Measurements from ENCODE around the gene DDIT3.
"Not testable (repeated sequence)": the region's sequence is repeated elsewhere in the genome, so short reads cannot be mapped to it uniquely, and the experiment has no call there.

Gene DDIT3

DNA sequence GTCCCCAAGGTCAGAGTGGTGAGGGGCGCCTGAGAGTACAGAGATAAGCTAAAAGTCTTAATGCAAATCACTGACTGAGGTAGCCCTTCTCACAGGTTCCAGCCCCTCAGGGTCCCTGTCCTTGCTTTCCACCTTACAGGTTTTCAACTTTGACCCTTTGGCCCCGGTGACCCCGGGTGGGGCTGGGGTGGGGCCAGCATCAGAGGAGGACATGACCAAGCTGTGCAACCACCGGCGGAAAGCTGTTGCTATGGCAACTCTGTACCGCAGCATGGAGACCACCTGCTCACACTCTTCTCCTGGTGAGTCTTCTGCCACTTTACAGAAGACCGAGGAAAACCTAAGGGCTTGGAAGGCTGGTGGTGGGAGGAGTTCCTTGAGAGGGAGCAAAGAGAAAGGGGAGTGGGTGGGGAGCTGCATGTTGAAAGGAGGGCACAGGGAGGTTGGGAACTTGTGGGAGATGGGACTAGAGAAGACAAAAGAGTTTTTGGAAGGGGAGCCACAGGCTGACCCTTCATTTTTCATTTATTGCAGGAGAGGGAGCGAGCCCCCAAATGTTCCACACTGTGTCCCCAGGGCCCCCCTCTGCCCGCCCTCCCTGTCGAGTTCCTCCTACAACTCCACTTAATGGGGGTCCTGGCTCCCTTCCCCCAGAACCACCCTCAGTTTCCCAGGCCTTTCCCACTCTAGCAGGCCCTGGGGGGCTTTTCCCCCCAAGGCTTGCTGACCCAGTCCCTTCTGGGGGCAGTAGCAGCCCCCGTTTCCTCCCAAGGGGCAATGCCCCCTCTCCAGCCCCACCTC is 4.7 kb upstream of the DDIT3 start:
- DNase-seq = no peak

GRCh38 chr12:57523706-57524614 is 3.6 kb upstream of the DDIT3 start:
- DNase-seq = no peak

DNA sequence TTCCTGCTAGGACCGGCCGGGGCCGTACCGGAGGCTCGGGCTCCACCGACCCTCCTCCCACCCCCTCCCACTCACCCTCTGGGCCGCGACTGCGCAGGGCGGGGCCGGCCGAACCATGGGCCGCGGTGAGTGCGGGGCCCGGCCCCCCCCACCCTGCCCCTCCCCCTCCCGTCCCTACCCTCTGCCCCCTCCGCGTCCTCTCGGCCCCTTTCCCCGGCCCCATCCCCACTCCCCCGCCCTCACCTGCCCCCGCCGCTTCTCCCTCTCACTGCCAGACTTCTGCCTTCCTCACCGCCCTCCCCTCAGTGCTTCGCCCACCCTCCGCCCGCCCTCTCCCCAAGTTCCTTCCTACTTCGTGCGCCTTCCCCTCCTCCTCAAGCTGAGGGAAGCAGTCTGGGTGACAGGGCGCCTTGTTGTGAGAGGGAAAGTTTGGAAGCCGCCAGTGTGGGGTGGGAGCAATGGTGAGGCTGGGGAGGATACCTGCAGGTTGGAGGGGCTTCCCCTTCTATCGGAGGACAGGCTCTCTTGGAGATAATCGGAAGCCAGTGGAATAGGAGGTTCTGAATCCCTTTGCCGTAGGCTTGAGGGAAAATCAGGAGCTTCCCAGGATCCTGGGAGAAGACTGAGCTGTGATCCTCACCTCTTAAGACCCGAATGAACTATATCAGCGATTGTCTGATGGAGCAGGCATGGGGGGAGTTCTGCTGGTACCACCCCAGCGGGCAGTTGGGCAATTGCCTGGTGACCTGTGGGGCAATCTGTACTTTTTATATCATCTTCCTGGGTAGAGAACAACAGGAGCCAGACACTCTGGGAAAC is 2.8 kb upstream of the DDIT3 start:
- DNase-seq = no peak

DNA sequence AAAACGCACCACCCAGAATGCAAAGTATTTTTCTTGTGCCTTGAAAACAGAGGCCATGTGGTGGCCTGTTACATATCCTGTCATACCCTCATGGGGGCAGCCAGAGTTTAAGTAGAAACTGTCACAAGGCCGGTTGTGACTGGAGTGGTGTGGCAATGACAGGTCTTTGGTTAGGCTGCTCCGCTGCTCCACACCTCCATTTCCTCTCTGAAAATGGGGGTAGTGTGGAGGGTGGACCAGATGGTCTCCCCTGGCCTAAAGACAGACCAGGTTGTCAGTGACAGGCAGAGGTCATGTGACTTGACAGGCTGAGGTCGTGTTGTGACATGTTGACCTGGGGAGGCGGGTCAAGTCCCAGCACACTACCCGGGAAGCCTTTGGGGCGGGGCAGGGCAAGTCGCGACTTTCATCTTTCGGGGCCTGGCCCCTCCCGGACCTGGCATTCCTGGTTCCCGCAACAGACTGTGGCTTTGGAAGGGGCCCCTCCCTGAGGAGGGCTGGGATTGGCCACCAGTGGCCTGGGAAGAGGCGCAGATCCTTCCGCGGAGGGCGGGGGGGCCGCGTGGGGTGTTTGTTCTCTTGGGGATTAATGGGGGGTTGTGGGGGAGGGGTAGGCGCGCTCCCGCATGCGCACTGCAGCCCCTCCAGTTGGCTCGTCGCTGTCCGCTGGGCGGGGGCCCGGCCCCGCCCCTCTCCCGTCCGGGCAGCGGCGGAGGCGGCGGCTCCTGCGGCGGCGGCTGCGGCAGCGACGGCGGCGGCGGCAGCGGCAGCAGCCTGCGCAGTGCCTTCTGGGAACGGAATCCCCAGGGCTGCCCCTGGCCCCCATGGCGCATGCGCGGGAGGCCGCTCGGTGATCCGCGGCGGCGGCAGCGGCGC is 1.9 kb upstream of the DDIT3 start, which contains the start of gene MBD6:
Gene MBD6 (plus strand): TSS at position 814 of the 876 bp plus-strand sequence. CDS start 1,480 bp downstream, outside the sequence.
- peak; percentile 92 for DNase-seq

DNA sequence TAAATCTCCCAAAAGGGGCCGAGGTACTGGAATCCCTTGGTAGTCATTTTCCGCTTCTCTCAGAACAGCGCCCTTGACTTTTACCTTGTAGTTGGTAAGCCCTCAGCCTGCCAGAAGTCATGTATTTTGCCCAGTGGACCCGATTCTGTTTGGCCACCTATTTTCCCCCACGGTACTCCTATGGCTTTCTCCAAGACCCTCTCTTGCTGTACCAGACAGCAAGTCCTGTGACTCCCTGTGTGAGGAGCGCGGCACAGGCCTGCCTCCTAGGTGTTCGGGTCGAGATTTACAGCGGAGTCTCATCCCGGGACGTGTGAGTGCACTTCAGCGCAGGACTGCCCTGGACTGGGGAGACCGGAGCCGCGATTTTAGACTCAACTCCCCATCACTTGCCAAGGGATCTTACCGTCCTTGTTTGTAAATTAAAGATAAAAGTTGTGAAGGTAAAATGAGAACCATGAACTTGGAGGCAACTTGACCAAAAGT is 1.3 kb upstream of the DDIT3 start:
- DNase-seq = peak; percentile 33

DNA sequence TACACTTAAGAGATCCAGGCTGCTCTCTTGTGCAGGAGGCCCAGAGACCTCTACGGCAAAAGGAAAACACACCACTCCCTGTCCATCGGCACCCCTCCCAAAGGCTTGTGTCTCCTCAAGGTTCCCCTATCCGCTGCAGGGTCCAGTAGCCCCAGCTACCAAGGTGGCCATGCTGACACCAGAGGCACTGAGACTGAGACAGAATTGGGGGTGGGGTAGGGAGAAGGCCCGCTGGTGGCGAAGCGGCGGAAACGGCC is 590 bp downstream of the DDIT3 start:
- DNase-seq = no peak

DNA sequence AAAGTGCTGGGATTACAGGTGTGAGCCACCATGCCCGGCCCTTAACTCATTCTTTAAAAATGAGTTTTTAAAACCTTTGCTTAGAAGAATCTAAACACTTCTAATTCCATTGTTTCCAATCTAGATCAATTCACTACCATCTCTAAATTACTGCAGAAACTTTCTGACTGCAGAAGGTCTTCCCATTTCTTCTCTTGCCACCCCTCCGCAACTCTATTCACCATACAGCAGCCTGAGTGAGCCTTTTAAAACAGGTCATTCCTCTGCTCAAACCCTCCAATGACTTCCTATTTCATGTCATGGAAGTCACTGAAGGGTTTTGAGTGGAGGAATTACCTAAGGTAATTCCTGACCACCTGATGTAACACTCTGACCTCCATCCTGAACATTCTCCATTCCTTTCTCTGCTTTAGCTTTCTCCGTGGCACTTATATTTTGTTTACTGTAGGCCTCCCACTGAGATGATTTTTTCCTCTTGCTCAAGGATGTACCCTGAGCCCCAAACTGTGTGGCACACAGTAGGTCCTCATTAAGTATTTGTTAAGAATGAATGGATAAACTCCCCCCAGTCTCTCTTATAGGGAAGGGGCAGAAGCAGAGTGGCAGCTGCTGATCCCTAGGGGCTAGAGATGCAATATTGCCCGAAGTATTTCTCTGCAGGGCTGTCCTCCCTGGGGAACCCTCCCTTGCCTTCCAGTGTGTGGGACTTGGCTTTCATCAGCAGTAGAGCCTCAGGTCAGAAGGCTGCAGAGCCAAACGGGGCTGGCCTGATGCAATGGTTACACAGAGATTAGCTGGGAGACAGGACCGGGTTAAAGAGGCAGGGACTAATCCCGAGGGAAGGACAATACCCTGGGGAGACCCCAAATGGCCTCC is 1.2 kb downstream of the DDIT3 start:
- no peak for DNase-seq

DNA sequence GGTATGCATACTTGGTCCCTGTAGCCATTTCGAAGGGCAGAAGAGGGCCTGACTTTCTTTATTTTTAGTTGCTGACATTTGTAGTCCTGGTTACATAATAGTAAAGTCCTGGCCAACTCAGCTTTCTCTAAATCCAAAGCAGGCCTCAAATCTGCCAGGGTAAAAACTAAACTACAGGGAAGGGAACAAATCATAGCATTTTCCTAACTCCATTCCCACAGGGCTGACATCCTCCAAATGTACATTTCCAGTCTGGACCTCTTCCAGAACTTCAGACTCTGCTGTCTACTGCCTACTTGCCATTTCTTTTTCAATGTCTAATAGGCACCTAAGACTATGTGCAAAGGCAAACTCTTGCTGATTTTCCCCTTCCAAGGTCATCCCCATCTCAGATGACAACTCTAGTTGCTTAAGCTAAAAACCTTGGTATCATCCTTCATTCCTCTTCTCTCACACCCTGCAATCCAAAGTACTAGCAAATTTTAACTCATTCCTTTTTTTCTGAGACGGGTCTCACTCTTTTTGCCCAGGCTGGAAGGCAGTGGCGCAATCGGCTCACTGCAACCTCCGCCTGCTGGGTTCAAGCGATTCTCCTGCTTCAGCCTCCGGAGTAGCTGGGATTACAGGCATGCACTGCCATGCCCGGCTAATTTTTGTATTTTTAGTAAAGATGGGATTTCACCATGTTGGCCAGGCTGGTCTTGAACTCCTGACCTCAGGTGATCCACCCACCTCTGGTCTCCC is 2.0 kb downstream of the DDIT3 start:
- no peak for DNase-seq

DNA sequence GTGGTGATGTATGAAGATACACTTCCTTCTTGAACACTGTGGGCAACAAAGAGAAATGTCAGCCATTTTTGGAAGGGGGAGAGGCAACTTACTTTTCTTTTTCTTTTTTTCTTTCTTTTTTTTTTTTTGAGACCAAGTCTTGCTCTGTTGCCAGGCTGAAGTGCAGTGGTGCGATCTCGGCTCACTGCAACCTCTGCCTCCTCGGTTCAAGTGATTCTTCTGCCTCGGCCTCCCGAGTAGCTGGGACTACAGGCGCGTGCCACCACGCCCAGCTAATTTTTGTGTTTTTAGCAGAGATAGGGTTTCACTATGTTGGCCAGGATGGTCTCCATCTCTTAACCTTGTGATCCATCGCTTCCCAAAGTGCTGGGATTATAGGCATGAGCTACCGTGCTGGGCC is 2.6 kb downstream of the DDIT3 start:
- not testable (repeated sequence) for DNase-seq

- no peak for DNase-seq
These were observed 3.1 kb downstream of the DDIT3 start for GRCh38 chr12:57517187-57517586.

DNA sequence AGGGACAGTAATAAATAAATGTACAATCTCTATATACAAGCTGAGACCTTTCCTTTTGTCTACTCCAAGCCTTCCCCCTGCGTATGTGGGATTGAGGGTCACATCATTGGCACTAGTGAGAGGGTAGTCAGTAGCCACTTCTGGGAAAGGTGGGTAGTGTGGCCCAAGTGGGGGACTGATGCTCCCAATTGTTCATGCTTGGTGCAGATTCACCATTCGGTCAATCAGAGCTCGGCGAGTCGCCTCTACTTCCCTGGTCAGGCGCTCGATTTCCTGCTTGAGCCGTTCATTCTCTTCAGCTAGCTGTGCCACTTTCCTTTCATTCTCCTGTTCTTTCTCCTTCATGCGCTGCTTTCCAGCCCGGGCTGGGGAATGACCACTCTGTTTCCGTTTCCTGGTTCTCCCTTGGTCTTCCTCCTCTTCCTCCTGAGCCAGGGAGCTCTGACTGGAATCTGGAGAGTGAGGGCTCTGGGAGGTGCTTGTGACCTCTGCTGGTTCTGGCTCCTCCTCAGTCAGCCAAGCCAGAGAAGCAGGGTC is 3.6 kb downstream of the DDIT3 start:
- no peak for DNase-seq

GRCh38 chr12:57515934-57516541 is 4.3 kb downstream of the DDIT3 start:
- DNase-seq = no peak

- DNase-seq = no peak
These were observed 4.8 kb downstream of the DDIT3 start for GRCh38 chr12:57515408-57515933.

DNA sequence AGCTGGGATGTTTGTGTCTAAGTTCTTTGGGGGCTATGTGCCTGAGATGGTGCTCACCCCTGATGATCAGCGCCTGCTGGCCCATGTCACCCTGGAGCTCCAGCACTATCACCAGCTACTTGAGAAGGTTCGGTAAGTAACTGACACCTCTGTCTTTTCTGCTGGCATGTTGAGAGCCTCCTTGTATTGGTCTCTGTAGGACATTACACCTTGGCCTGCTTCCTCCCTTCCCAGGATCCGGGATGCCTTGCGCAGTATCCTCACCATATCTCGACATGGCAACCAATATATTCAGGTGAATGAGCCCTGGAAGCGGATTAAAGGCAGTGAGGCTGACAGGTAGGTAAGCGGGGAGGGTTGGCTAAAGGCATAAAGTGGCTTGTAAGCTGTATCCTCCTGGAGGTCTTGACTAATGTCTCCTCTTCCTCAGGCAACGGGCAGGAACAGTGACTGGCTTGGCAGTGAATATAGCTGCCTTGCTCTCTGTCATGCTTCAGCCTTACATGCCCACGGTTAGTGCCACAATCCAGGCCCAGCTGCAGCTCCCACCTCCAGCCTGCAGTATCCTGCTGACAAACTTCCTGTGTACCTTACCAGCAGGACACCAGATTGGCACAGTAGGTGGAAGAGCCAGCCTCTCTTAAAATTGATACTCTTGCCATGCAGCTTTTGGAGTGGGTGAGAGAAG is 5.5 kb downstream of the DDIT3 start:
- DNase-seq = peak; percentile 35

GRCh38 chr12:57514246-57514645 is 6.1 kb downstream of the DDIT3 start:
- DNase-seq = not testable (repeated sequence)

DNA sequence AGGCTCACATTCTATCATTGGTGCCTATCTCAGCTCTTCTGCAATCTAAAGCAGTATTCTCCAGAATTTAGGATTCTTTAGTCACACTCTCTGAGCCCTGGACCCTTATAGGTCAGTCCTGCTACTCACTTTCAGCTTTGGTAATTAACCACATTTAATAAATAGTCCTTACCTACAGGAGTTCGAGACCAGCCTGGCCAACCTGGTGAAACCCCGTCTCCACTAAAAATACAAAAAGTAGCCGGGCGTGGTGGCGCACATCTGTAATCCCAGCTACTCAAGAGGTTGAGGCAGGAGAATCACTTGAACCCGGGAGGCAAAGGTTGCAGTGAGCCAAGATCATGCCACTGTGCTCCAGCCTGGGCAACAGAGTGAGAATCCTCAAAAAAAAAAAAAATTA is 6.6 kb downstream of the DDIT3 start:
- not testable (repeated sequence) for DNase-seq

DNA sequence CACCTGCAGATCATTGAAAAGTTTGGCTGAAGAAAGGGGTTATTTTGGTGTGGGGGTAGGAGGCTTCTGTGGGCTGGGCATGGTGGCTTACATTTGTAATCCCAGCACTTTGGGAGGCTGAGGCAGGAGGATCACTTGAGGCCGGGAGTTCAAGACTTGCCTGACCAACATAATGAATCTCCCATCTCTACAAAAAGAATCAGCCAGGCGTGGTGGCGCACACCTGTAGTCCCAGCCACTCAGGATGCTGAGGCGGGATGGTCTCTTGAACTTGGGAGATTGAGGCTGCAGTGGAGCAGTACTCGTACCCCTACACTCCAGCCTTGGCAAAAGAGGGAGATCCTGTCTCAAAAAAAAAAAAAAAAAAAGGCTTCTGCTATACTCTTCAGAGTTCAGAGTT is 7.0 kb downstream of the DDIT3 start:
- DNase-seq = no peak

- no peak for DNase-seq
These were observed 7.6 kb downstream of the DDIT3 start for GRCh38 chr12:57512665-57513064.
